Measurements from ENCODE around the gene PPP6R3.

PPP6R3 gene

DNA sequence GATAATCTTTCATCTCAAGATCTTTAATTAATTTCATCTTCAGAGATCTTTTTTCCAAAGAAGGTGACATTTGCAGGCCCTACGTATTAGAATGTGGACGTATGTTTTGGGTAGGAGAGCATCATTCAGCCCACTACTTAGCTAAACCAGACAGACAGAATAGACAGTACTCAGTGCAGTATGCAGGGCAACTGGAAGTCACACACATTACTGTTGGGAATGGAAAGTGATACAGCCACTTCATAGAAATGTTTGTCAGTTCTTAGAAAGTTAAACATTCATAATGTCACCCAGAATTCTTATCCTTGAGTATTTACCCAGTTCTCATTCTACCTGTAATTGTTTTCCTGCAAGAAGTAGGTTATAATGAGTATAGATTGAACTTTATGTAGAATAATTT, 102.9 kb downstream of the PPP6R3 start:
- Histone ChIP-seq H3K9me3 (ENCODE audit: control insufficient read depth, low read length) (no peaks in the 10 kb centered on the region), H3K4me2 (ENCODE audit: low read length) (no peak overlapping the region), H3K27ac (no peak overlapping the region), H3K79me2 (peaks cover 4% of the 10 kb centered on the region), H3K36me3 (ENCODE audit: control insufficient read depth, insufficient read depth, low read length) (no peaks in the 10 kb centered on the region), H3K4me3 (ENCODE audit: low read depth, low read length) (no peak overlapping the region), H3K9ac (no peak overlapping the region), H3K4me1 (no peaks in the 10 kb centered on the region), H2AFZ (no peak overlapping the region), H3K27me3 (ENCODE audit: control insufficient read depth, insufficient read depth, low read length) (no peaks in the 10 kb centered on the region)
- TF ChIP-seq, protein P1, sequence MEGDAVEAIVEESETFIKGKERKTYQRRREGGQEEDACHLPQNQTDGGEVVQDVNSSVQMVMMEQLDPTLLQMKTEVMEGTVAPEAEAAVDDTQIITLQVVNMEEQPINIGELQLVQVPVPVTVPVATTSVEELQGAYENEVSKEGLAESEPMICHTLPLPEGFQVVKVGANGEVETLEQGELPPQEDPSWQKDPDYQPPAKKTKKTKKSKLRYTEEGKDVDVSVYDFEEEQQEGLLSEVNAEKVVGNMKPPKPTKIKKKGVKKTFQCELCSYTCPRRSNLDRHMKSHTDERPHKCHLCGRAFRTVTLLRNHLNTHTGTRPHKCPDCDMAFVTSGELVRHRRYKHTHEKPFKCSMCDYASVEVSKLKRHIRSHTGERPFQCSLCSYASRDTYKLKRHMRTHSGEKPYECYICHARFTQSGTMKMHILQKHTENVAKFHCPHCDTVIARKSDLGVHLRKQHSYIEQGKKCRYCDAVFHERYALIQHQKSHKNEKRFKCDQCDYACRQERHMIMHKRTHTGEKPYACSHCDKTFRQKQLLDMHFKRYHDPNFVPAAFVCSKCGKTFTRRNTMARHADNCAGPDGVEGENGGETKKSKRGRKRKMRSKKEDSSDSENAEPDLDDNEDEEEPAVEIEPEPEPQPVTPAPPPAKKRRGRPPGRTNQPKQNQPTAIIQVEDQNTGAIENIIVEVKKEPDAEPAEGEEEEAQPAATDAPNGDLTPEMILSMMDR (IDR thresholded peaks at IDR 0.05), result no peak

GRCh38 chr11:68564261-68564660, 103.7 kb downstream of the PPP6R3 start:
- Histone ChIP-seq H3K79me2 (peaks cover 2% of the 10 kb centered on the region), H3K4me2 (ENCODE audit: low read length) (no peak overlapping the region), H3K4me1 (no peaks in the 10 kb centered on the region), H3K9ac (no peak overlapping the region), H3K36me3 (ENCODE audit: control insufficient read depth, insufficient read depth, low read length) (no peaks in the 10 kb centered on the region), H2AFZ (no peak overlapping the region), H3K27ac (no peak overlapping the region), H3K27me3 (ENCODE audit: control insufficient read depth, insufficient read depth, low read length) (no peaks in the 10 kb centered on the region), H3K9me3 (ENCODE audit: control insufficient read depth, low read length) (no peaks in the 10 kb centered on the region), H3K4me3 (ENCODE audit: low read depth, low read length) (no peak overlapping the region)
- TF ChIP-seq, protein P1 (IDR thresholded peaks at IDR 0.05), result no peak

DNA sequence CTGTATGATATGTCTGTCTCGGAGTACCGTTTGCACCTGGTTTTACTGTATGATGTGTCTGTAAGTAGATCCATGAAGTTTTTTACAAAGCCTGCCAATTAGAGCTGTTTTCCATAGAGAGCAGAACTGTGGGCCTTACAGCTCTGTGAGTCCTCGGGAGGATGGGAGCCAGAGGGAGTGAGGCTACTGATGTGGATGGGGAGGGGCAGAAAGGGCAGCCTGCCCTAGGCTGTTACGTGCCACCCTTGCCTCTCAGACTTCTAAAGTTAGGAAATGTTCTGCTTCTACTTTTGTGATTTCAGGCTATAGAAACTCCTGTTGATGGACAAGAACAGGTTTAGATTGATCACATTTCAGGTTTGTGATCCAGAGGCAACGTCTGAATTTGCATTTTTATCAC, 105.2 kb downstream of the PPP6R3 start:
- H2AFZ ChIP-seq, result no peak overlapping the region
- TF ChIP-seq, protein P1 (IDR thresholded peaks at IDR 0.05), result no peak
- H3K36me3 ChIP-seq (ENCODE audit: control insufficient read depth, insufficient read depth, low read length), result no peaks in the 10 kb centered on the region
- H3K4me3 ChIP-seq (ENCODE audit: low read depth, low read length), result no peak overlapping the region
- H3K4me2 ChIP-seq (ENCODE audit: low read length), result no peak overlapping the region
- H3K9me3 ChIP-seq (ENCODE audit: control insufficient read depth, low read length), result no peaks in the 10 kb centered on the region
- H3K4me1 ChIP-seq, result no peaks in the 10 kb centered on the region
- no peaks in the 10 kb centered on the region for H3K27me3 ChIP-seq (ENCODE audit: control insufficient read depth, insufficient read depth, low read length)
- H3K79me2 ChIP-seq, result peaks cover 2% of the 10 kb centered on the region
- H3K9ac ChIP-seq, result no peak overlapping the region
- H3K27ac ChIP-seq, result no peak overlapping the region

GRCh38 chr11:68567553-68567952, 107.0 kb downstream of the PPP6R3 start:
- TF ChIP-seq, protein P1 (IDR thresholded peaks at IDR 0.05), result no peak
- Histone ChIP-seq H3K36me3 (ENCODE audit: control insufficient read depth, insufficient read depth, low read length) (no peaks in the 10 kb centered on the region), H3K79me2 (peaks cover 7% of the 10 kb centered on the region), H3K4me2 (ENCODE audit: low read length) (no peak overlapping the region), H3K9me3 (ENCODE audit: control insufficient read depth, low read length) (no peaks in the 10 kb centered on the region), H2AFZ (no peak overlapping the region), H3K9ac (no peak overlapping the region), H3K4me1 (no peaks in the 10 kb centered on the region), H3K27me3 (ENCODE audit: control insufficient read depth, insufficient read depth, low read length) (no peaks in the 10 kb centered on the region), H3K4me3 (ENCODE audit: low read depth, low read length) (no peak overlapping the region), H3K27ac (no peak overlapping the region)

DNA sequence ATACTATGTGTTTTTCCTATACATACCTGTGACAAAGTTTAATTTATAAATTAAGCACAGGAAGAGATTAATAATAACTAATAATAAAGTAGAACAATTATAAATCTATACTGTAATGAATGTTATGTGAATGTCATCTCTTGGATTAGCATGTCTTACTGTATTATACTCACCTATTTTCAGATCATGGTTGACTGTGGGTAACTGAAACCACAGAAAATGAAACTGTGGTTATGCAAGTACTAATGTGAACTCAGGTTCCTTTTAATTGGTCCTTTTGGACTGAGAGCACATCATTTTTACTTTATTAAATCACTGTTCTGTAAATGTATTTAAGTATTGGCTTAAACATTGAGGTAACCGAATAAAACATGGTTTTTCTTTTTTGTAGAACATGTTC, 108.8 kb downstream of the PPP6R3 start:
- TF ChIP-seq, protein P1 (IDR thresholded peaks at IDR 0.05), result no peak
- Histone ChIP-seq H3K27me3 (ENCODE audit: control insufficient read depth, insufficient read depth, low read length) (no peaks in the 10 kb centered on the region), H3K4me3 (ENCODE audit: low read depth, low read length) (no peak overlapping the region), H3K4me1 (no peaks in the 10 kb centered on the region), H3K9ac (no peak overlapping the region), H3K79me2 (peaks cover 5% of the 10 kb centered on the region), H3K4me2 (ENCODE audit: low read length) (no peak overlapping the region), H3K36me3 (ENCODE audit: control insufficient read depth, insufficient read depth, low read length) (no peaks in the 10 kb centered on the region), H3K9me3 (ENCODE audit: control insufficient read depth, low read length) (no peaks in the 10 kb centered on the region), H2AFZ (no peak overlapping the region), H3K27ac (no peak overlapping the region)
